C4-2B (cell line): Measurements from ENCODE around the gene MAN1A1.

ENCODE experiments used
- CTCF ChIP-seq: fragments of 450-650 bp; conservative IDR thresholded peaks from 2 replicates; pipeline ENCODE4 v1.5.1; 2017; ENCODE audit warnings: mild to moderate bottlenecking
- ZFX ChIP-seq: fragments of 450-650 bp; IDR thresholded peaks from 2 replicates; pipeline ENCODE4 v1.6.1; 2017

GRCh38 chr6:119174879-119175817, 174.4 kb downstream of the MAN1A1 start:
- TF ChIP-seq CTCF (no peak), ZFX (no peak)
